Fibroblast of mammary gland (primary cell): ENCODE measurements around the gene PTPRA.

Experiments
- DNase-seq: peaks from one replicate; pipeline ENCODE4 v3.0.0-alpha.2; 2010; ENCODE audit warnings: low read depth
- H3K4me3 ChIP-seq: 2 replicates; pipeline ENCODE4 v1.5.1; 2011; ENCODE audit warnings: low read depth, mild to moderate bottlenecking, low read length, moderate library complexity; ENCODE audit not compliant: control insufficient read depth
- CTCF ChIP-seq: conservative IDR thresholded peaks from 2 replicates; pipeline ENCODE4 v1.5.1; 2011; ENCODE audit warnings: low read depth, low read length, inconsistent platforms; ENCODE audit not compliant: control insufficient read depth, insufficient read depth

Gene PTPRA

GRCh38 chr20:2840138-2840966 lies 32.9 kb upstream of the PTPRA start, which contains the start of the genes PCED1A and VPS16:
Gene PCED1A, minus strand, starts transcription at chr20:2840655. Its CDS starts 743 bp downstream, at chr20:2839912.
Gene VPS16, plus strand, starts transcription at chr20:2840745. Its CDS starts 30 bp downstream, at chr20:2840775.
- TF ChIP-seq CTCF = no peak
- DNase-seq = peak; percentile 82
- H3K4me3 ChIP-seq = peak within 1 kb of the TSS; percentile 85

GRCh38 chr20:2840967-2841531 lies 32.2 kb upstream of the PTPRA start:
- H3K4me3 ChIP-seq = peak overlapping the region; percentile 85
- no peak for TF ChIP-seq CTCF
- DNase-seq = peak; percentile 66

GRCh38 chr20:2845607-2846006 lies 27.7 kb upstream of the PTPRA start:
- TF ChIP-seq CTCF = no peak
- no peak for DNase-seq
- H3K4me3 ChIP-seq = no peak overlapping the region

GRCh38 chr20:2846698-2847097 lies 26.6 kb upstream of the PTPRA start:
- TF ChIP-seq CTCF = no peak
- no peak for DNase-seq

GRCh38 chr20:2847802-2848201 lies 25.5 kb upstream of the PTPRA start:
- H3K4me3 ChIP-seq = no peak overlapping the region
- no peak for DNase-seq
- TF ChIP-seq CTCF = no peak

More at GRCh38 chr20:2846698-2847097, 26.6 kb upstream of the PTPRA start:
- H3K4me3 ChIP-seq = no peak overlapping the region

GRCh38 chr20:2849529-2849928 lies 23.8 kb upstream of the PTPRA start:
- H3K4me3 ChIP-seq = no peak overlapping the region
- no peak for TF ChIP-seq CTCF
- DNase-seq = no peak
